HG03097 (cell line): ENCODE results near the gene RBM17.
A peak's percentile ranks its signal among the peaks of the same experiment; 100 is the strongest.
"Not testable (repeated sequence)": the region's sequence is repeated elsewhere in the genome, so short reads cannot be mapped to it uniquely, and the experiment has no call there.

ENCODE experiments used
- ATAC-seq: cut with Tn5 transposase; IDR thresholded peaks from one replicate; pipeline ENCODE4 v1.9.1; 2021; ENCODE audit not compliant: unreplicated experiment, low FRiP score

Gene RBM17

GRCh38 chr10:6077071-6077675, 11.7 kb upstream of the RBM17 start:
- no peak for ATAC-seq

DNA sequence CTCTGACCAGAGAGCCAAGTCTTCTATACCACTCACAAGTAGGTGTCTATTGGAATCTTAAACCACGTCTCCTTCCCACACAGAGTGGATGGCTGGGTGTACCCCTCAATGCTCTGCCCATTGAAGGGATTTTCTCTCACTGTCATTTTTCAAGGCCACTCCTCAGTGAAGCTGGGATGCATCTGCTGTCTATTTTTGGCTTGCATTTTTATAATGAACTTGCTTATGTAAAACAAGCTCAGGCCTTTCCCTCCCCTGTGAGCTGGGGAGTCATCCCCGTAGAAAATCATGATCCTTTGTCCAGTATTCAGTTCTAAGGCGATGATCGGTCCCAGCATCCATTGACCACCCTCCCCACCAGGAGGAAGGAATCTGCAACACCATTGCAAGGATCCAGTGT, 9.8 kb upstream of the RBM17 start:
- ATAC-seq: no peak

GRCh38 chr10:6080417-6080973, 8.3 kb upstream of the RBM17 start:
- ATAC-seq: no peak

DNA sequence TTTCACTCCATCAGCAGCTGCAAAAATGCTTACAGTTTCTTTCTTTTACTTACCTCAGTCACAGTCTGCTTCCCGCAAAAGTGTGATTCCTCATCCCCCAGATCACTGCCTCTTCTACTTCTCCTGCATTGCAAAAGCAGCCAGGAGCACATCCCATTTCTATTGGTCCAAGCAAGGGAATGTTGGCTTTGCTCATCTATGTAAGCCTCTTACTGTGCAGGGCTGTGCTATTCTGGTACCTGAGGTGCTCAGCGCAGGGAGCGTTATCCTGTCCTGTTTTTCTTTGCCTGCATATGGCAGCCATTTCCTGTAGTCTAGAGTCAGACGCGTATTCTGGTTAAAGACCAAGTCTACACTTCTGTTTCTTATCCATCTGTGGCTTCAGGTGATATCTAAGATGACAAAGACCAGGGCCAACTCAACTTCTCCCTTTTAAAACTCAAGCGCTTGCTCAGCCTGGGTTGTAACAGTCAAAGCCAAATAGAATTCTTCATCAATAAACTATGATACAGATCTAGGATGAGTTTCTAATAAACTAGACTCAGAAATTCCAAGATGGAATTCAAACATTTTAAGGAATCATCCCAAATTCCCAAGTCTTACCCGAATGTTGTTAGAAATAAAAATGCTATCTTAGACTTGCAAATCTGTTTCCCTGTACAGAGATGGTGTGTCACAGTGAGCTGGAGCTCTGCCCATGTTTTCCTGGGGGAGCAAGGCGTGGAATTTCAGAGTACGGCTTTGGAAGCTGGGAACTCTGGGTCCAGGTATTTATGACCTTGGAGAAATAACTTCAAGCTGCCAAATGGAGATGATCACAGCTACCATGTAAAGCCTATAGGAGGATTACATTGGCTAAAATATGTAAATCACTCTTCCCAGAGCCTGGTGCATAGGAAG, 6.1 kb upstream of the RBM17 start:
- ATAC-seq: no peak

- no peak for ATAC-seq
Observed at GRCh38 chr10:6083523-6084475, 5.0 kb upstream of the RBM17 start.

DNA sequence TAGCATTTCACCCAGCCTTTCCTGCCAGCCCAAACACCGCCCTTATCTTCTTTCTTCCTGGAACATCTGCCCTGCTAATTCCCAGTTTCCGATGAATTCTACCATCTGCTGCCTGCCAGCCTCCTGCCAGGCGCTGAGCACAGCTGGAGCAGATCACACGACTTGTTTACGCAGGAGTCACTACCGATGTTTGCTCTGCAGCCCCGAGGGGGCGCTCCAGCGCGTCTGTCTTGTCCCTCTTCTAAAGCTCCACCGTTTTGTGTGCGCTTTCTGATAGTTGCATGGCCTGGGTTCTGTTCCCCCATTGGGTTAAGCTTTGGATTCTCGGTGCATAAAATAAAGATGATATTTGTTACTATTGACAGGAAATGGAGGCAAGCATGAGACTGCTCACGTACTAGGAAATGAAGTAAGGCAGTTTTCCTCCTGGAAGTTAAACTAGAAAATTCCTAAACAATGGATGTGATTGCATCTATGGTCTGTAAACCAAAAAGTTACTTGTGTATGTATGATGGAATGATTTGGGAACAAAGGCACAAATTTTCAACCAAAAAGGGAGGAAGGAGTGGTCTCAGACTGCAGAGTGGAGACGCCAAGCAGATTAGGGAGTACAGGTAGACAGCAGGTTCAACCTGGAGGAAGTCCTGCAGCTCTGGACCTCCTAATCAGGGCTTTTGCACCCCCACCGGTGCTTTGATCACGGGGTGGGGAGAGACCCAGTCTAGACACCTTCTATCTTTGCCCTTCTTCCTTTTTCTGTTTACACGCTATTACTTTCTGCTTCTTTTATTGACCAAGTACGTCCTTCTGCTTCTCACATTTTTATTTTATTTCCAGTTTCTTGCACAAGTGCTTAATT, 2.2 kb upstream of the RBM17 start:
- ATAC-seq: peak; percentile 38

- no peak for ATAC-seq
Observed at GRCh38 chr10:6089334-6090219, 743 bp downstream of the RBM17 start.

DNA sequence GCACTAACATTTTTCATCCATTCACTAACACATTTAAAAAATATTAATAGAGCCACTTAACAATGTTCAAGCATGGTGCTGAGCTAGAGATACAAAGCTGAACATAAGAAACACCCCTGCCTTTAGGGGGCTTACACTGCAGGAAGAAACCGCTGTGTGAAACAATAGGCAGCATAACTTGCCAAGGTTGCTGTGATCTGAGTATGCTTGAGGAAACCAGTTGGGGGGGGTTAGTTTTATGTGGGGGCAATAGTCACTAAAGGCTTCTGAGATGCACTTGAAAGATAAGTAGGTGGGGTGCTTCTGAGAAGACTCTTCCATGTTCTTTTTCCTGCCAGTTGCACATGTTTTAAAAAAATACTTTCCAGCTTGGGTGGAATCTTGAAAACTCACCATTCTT, 2.8 kb downstream of the RBM17 start:
- ATAC-seq: no peak

DNA sequence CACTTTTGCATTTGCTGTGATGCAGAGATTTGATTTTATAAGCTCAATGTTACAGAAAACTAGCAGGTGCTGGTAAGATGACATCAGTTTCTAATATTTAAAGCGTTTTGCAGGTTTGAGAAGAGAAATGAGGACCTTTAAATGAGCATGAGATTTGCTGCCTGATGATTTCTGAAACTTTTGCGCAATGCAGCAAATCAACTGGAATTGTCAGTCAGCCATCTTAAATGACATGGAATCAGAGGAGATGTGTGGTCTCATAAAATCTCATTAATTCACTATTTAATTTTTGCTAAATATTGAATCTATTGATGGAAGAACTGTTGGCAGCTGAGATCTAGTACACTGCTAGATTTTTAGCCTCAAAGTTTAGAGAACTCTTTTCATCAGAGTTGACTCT, 3.9 kb downstream of the RBM17 start:
- no peak for ATAC-seq

DNA sequence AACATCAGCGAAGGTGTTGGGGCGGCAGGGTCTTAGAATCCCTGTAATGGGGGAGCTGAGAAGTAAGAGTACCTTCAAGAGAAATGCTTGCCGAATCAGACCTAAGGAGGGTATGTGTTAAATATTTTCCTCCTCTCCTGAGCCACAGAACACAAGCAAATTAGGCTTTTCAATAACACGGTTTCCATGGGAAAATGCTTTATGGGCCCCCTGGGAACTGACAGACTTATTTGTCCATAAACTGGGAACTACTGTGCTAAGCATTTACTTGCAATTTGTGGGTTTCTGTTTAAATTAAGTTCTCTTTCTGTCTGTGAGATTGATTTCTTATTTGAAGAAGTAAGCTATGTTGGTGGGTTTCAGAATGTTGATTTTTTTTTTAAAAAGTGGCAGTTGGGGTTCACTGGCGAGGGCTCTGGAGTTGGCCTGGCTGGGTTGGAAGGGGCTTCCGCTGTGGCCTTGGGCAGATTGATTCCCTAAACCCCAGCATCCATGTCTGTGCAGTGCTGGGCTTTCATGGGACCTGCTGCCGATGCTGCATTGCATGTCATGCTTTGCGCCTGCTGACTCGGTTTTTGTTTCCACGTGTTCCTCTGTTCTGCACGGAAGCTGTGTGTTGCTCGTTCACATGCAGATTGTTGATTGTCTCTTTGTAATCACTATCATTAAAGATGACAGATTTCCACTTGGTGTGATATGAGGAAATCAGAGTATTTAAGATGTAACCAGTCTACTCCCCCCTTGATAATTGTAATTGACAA, 7.2 kb downstream of the RBM17 start:
- no peak for ATAC-seq

- no peak for ATAC-seq
Observed at GRCh38 chr10:6097063-6097462, 8.2 kb downstream of the RBM17 start.

DNA sequence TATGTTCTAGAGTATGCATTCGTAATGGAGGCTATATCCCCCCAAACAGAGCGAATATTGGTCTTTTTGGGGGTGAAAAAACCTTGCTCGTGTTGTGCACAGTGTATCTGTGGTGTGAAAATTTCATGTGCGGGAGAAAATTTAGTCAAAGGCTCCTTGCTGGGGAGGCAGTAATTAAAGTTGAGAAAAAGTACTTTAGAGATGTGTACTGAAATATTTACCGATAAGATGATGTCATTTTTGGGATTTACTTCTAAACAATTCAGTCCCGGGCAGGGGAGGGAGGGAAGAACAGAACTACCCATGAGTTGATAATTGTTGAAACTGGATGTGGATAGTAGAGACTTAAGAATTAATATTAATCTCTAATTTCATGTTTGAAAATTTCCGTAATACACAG, 9.3 kb downstream of the RBM17 start:
- ATAC-seq: no peak

DNA sequence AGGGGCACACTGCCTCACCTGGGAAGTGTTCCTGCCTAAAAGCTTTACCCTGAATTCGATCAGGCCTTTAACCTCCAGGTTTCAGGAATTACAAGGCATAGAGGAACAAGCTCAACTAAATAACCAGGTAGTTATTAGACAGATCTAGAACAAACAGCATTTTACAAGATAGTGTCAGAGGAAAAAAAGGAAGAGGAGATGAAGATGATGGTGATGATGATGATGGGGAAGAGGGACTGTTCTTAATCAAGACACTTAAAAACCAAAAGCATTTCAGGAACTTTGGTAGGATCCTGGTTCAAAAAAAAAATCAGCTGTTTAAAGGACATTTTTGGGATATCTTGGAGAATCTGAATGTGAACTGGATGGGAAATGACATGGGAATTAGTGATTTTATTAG, 11.5 kb downstream of the RBM17 start:
- no peak for ATAC-seq

GRCh38 chr10:6101181-6101580, 12.3 kb downstream of the RBM17 start:
- ATAC-seq: no peak

DNA sequence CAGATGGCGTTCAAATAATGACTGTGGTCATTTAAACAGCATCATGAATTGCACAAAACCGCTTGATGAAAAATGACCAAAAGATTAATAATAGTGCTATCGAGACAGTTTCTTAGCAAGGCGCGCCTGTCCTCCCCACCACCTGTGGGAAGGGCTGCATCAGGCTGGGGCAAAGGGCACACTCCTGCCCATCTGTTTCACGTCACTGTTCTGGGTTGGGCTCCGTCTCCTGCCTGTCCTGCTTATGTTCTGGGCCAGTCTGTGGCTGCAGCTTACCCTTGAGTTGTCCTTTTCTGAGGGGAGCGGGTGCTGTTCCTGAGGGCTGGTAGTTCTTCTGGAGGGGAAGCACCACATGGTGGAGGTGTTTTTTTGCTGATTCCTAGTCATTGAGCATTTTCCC, 13.3 kb downstream of the RBM17 start:
- no peak for ATAC-seq

GRCh38 chr10:6103591-6103990, 14.8 kb downstream of the RBM17 start:
- no peak for ATAC-seq

- ATAC-seq: not testable (repeated sequence)
Observed at GRCh38 chr10:6107616-6108015, 18.8 kb downstream of the RBM17 start.

DNA sequence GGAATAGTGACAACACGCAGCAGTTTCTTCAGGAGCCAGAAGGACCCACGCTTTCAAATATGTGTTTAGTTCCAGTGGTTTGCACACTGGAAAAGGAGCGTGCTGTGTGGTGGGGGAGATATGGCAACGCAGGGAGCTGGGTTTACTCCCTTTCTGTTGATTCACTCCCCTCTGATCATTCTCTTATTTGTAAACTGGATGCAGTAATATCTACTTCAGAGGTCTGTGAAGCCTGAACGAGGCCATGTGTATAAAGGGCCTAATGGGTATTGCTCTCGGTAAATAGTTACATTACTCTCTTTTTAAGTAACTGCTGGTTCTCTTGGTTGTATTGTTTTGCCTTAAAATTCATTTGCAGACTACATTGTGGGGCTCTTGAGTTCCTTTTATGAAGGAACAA, 19.2 kb downstream of the RBM17 start:
- ATAC-seq: no peak
